ENCODE measurements around the gene TBC1D22A. TPM values are rescaled to one million over a fixed set of nuclear protein-coding genes. Genes with fewer than 3 reads are reported as not detected.

TBC1D22A gene
- total RNA-seq, 4 donors from 2014 or later, result 42.6 to 70.4 (median 55.1) TPM

- peak in 1 of 3 donors; percentile 39 for DNase-seq
- H3K27me3 ChIP-seq, result no peaks in the 10 kb centered on the region
- H3K4me3 ChIP-seq, result no peak overlapping the region
- H3K4me1 ChIP-seq, result peaks cover 0 to 4% (median 0%) of the 10 kb centered on the region in 4 donors
- no peaks in the 10 kb centered on the region for H3K9me3 ChIP-seq
- no peak overlapping the region for H3K27ac ChIP-seq
- peaks cover 0 to 52% (median 0%) of the 10 kb centered on the region in 3 donors for H3K36me3 ChIP-seq
- TF ChIP-seq CTCF (IDR thresholded peaks at IDR 0.05) (no peak), POLR2A (IDR thresholded peaks at IDR 0.05) (no peak)
Measured at GRCh38 chr22:46801826-46802607, 39.6 kb downstream of the TBC1D22A start.

- peaks cover 0 to 4% (median 0%) of the 10 kb centered on the region in 4 donors for H3K4me1 ChIP-seq
- H3K9me3 ChIP-seq, result no peaks in the 10 kb centered on the region
- peak in 1 of 3 donors; percentile 32 for DNase-seq
- no peak overlapping the region for H3K4me3 ChIP-seq
- no peak overlapping the region for H3K27ac ChIP-seq
- H3K27me3 ChIP-seq, result no peaks in the 10 kb centered on the region
- H3K36me3 ChIP-seq, result peaks cover 0 to 52% (median 0%) of the 10 kb centered on the region in 3 donors
- TF ChIP-seq POLR2A (IDR thresholded peaks at IDR 0.05), result no peak
- TF ChIP-seq CTCF (IDR thresholded peaks at IDR 0.05), result no peak
Measured at GRCh38 chr22:46802608-46803027, 40.2 kb downstream of the TBC1D22A start.

- no peak overlapping the region for H3K27ac ChIP-seq
- TF ChIP-seq CTCF (IDR thresholded peaks at IDR 0.05), result peak; percentile 84 to 99 (median 91)
- TF ChIP-seq POLR2A (IDR thresholded peaks at IDR 0.05), result no peak
Measured at GRCh38 chr22:46803031-46803880, 40.8 kb downstream of the TBC1D22A start.

GRCh38 chr22:46803936-46804335 lies 41.5 kb downstream of the TBC1D22A start:
- Histone ChIP-seq H3K9me3 (no peaks in the 10 kb centered on the region), H3K36me3 (peaks cover 0 to 42% (median 0%) of the 10 kb centered on the region in 3 donors), H3K27ac (no peak overlapping the region), H3K4me1 (peaks cover 0 to 4% (median 0%) of the 10 kb centered on the region in 4 donors), H3K4me3 (no peak overlapping the region), H3K27me3 (no peaks in the 10 kb centered on the region)
- DNase-seq, result no peak
- TF ChIP-seq POLR2A (IDR thresholded peaks at IDR 0.05), result no peak
- TF ChIP-seq CTCF (IDR thresholded peaks at IDR 0.05), result no peak

More at GRCh38 chr22:46803031-46803880, 40.8 kb downstream of the TBC1D22A start:
- no peaks in the 10 kb centered on the region for H3K9me3 ChIP-seq
- H3K4me1 ChIP-seq, result peaks cover 0 to 4% (median 0%) of the 10 kb centered on the region in 4 donors
- H3K27me3 ChIP-seq, result no peaks in the 10 kb centered on the region
- peak; percentile 47 to 78 (median 76) for DNase-seq
- H3K36me3 ChIP-seq, result peaks cover 0 to 46% (median 0%) of the 10 kb centered on the region in 3 donors
- peak overlapping the region in 1 of 4 donors; percentile 4 for H3K4me3 ChIP-seq

GRCh38 chr22:46806794-46807193 lies 44.3 kb downstream of the TBC1D22A start:
- TF ChIP-seq POLR2A (IDR thresholded peaks at IDR 0.05) (no peak), CTCF (IDR thresholded peaks at IDR 0.05) (no peak)
- H3K4me3 ChIP-seq, result no peak overlapping the region
- peaks cover 0 to 4% (median 0%) of the 10 kb centered on the region in 4 donors for H3K4me1 ChIP-seq
- no peaks in the 10 kb centered on the region for H3K27me3 ChIP-seq
- no peak overlapping the region for H3K27ac ChIP-seq
- H3K9me3 ChIP-seq, result no peaks in the 10 kb centered on the region
- DNase-seq, result no peak
- H3K36me3 ChIP-seq, result peaks cover 0 to 21% (median 0%) of the 10 kb centered on the region in 3 donors

All from Peyer's patch (tissue), 4 donors.